K562 (cell line): ENCODE measurements around the gene CUX1.

ENCODE experiments used
- CBX2 ChIP-seq: fragments of 200-600 bp; sonication (generic); IDR thresholded peaks from one replicate; pipeline ENCODE4 v1.6.1; 2012; ENCODE audit warnings: mild to moderate bottlenecking, low read length, inconsistent platforms; ENCODE audit not compliant: insufficient read depth, poor library complexity, severe bottlenecking
- DNMT1 ChIP-seq: fragments of 450-650 bp; IDR thresholded peaks from 2 replicates; pipeline ENCODE4 v1.6.1; 2016; ENCODE audit warnings: antibody characterized with exemption, mild to moderate bottlenecking
- FIP1L1 ChIP-seq: fragments of 200-400 bp; formaldehyde crosslinking; IDR thresholded peaks from 2 replicates; pipeline ENCODE4 v1.6.1; 2018; ENCODE audit warnings: mild to moderate bottlenecking, low read depth, low read length; ENCODE audit not compliant: poor library complexity, severe bottlenecking
- FOS ChIP-seq: IDR thresholded peaks from 3 replicates; pipeline ENCODE4 v1.6.1; 2011; ENCODE audit not compliant: insufficient read length; ENCODE audit errors: extremely low read depth
- POLR2A ChIP-seq: fragments of 450-650 bp; conservative IDR thresholded peaks from 2 replicates; pipeline ENCODE4 v1.6.1; 2016
- POU5F1 ChIP-seq: fragments of 150-350 bp; IDR thresholded peaks from 2 replicates; pipeline ENCODE4 v1.6.1; 2014; ENCODE audit warnings: borderline replicate concordance, low read length, low read depth, mild to moderate bottlenecking; ENCODE audit not compliant: partially characterized antibody
- SPI1 ChIP-seq: IDR thresholded peaks from 2 replicates; pipeline ENCODE4 v1.6.1; 2011; ENCODE audit warnings: low read depth, low read length, control low read depth, borderline replicate concordance
- TARDBP ChIP-seq: fragments of 450-650 bp; IDR thresholded peaks from 2 replicates; pipeline ENCODE4 v1.6.1; 2016
- ZNF3 ChIP-seq: fragments of 250-450 bp; sonication (Bioruptor Pico); IDR thresholded peaks from 2 replicates; pipeline ENCODE4 v1.5.0; 2021; ENCODE audit warnings: mild to moderate bottlenecking, moderate library complexity
- ZNF584 ChIP-seq: fragments of 200-800 bp; sonication (Bioruptor generic); IDR thresholded peaks from 2 replicates; pipeline ENCODE4 v1.6.1; 2016; ENCODE audit warnings: low read depth, mild to moderate bottlenecking, missing genetic modification characterization, missing compliant biosample characterization
- TF ChIP-seq, protein P1 (sequence below): fragments of 450-650 bp; IDR thresholded peaks from 2 replicates; pipeline ENCODE4 v1.6.1; 2017; ENCODE audit warnings: mild to moderate bottlenecking, moderate library complexity

DNA sequence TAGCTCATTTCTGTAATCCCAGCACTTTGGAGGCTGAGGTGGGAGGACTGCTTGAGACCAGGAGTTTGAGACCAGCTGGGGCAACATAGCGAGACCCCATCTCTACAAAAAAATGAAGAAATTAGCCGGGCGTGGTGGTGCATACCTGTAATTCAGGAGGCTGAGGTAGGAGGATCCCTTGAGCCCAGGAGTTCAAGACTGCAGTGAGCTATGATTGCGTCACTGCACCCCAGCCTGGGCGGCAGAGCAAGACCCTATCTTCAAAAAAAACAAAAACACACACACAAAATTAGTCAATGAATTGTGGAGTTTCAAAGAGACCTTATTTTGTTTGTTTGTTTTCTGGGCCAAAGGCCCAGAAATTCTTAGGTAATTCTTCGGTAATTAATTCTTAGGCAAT lies 110.0 kb downstream of the CUX1 start:
- TF ChIP-seq DNMT1 (no peak), POU5F1 (no peak), ZNF584 (CRISPR knock-in tag) (no peak), FOS (no peak), FIP1L1 (no peak), ZNF3 (CRISPR knock-in tag) (no peak), SPI1 (no peak), CBX2 (no peak), POLR2A (no peak), TARDBP (no peak)
- TF ChIP-seq, protein P1, sequence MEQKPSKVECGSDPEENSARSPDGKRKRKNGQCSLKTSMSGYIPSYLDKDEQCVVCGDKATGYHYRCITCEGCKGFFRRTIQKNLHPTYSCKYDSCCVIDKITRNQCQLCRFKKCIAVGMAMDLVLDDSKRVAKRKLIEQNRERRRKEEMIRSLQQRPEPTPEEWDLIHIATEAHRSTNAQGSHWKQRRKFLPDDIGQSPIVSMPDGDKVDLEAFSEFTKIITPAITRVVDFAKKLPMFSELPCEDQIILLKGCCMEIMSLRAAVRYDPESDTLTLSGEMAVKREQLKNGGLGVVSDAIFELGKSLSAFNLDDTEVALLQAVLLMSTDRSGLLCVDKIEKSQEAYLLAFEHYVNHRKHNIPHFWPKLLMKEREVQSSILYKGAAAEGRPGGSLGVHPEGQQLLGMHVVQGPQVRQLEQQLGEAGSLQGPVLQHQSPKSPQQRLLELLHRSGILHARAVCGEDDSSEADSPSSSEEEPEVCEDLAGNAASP, result no peak
